Measurements from ENCODE around the gene SLAMF6.

SLAMF6 gene

GRCh38 chr1:160459056-160459455 is 64.0 kb downstream of the SLAMF6 start:
- DNase-seq (ENCODE audit: extremely low spot score), result no peak
- TF ChIP-seq CTCF (IDR thresholded peaks at IDR 0.05; ENCODE audit: control extremely low read depth, extremely low read depth, low read depth, missing control alignments), result no peak
- ChIA-PET CTCF (interaction anchor here (0.7 to 3.9 kb wide), 5 partner anchors 9 to 160 kb away, joined by 3 to 16 read pairs (median 3); no protein-coding TSS in a partner anchor), POLR2A (no interaction called here)

- TF ChIP-seq CTCF (IDR thresholded peaks at IDR 0.05; ENCODE audit: control extremely low read depth, extremely low read depth, low read depth, missing control alignments), result no peak
- no peak for DNase-seq (ENCODE audit: extremely low spot score)
- POLR2A ChIA-PET, result interaction anchor here (1.1 kb wide), 1 partner anchor 24 kb away, joined by 5 read pairs; no protein-coding TSS in a partner anchor
- CTCF ChIA-PET, result interaction anchor here (1.6 kb wide), 1 partner anchor 10 kb away, joined by 4 read pairs; no protein-coding TSS in a partner anchor
Observed at GRCh38 chr1:160455153-160455517, 67.9 kb downstream of the SLAMF6 start.

GRCh38 chr1:160454371-160455152 is 68.5 kb downstream of the SLAMF6 start:
- no peak for TF ChIP-seq CTCF (IDR thresholded peaks at IDR 0.05; ENCODE audit: control extremely low read depth, extremely low read depth, low read depth, missing control alignments)
- no peak for DNase-seq (ENCODE audit: extremely low spot score)
- POLR2A ChIA-PET, result interaction anchor here (1.1 kb wide), 1 partner anchor 24 kb away, joined by 5 read pairs; no protein-coding TSS in a partner anchor
- CTCF ChIA-PET, result interaction anchor here (1.2 to 1.9 kb wide), 3 partner anchors 9 to 152 kb away, joined by 3 to 8 read pairs (median 4); no protein-coding TSS in a partner anchor

- DNase-seq (ENCODE audit: extremely low spot score), result no peak
- ChIA-PET POLR2A (no interaction called here), CTCF (interaction anchor here (1.0 to 1.9 kb wide), 4 partner anchors 10 to 153 kb away, joined by 3 to 8 read pairs (median 4); no protein-coding TSS in a partner anchor)
- no peak for TF ChIP-seq CTCF (IDR thresholded peaks at IDR 0.05; ENCODE audit: control extremely low read depth, extremely low read depth, low read depth, missing control alignments)
Observed at GRCh38 chr1:160453443-160453842, 69.6 kb downstream of the SLAMF6 start.

- DNase-seq (ENCODE audit: extremely low spot score), result no peak
- ChIA-PET CTCF (interaction anchor here (0.9 to 2.0 kb wide), 16 partner anchors 9 to 175 kb away, joined by 3 to 15 read pairs (median 4); no protein-coding TSS in a partner anchor), POLR2A (interaction anchor here (0.8 kb wide), 1 partner anchor 22 kb away, joined by 3 read pairs; no protein-coding TSS in a partner anchor)
- TF ChIP-seq CTCF (IDR thresholded peaks at IDR 0.05; ENCODE audit: control extremely low read depth, extremely low read depth, low read depth, missing control alignments), result no peak
Observed at GRCh38 chr1:160451859-160452232, 71.2 kb downstream of the SLAMF6 start.

- DNase-seq (ENCODE audit: extremely low spot score), result no peak
- CTCF ChIA-PET, result interaction anchor here (0.9 to 2.0 kb wide), 16 partner anchors 8 to 176 kb away, joined by 3 to 15 read pairs (median 4); no protein-coding TSS in a partner anchor
- TF ChIP-seq CTCF (IDR thresholded peaks at IDR 0.05; ENCODE audit: control extremely low read depth, extremely low read depth, low read depth, missing control alignments), result no peak
- POLR2A ChIA-PET, result interaction anchor here (0.8 kb wide), 1 partner anchor 22 kb away, joined by 3 read pairs; no protein-coding TSS in a partner anchor
Observed at GRCh38 chr1:160451119-160451858, 71.8 kb downstream of the SLAMF6 start.
